ENCODE results near the gene TENM3. TPM values are rescaled to one million over a fixed set of nuclear protein-coding genes. Genes with fewer than 3 reads are reported as not detected.

Gene TENM3
- total RNA-seq, 3 donors from 2014 or later: 0.58 to 19.2 (median 0.70) TPM

DNA sequence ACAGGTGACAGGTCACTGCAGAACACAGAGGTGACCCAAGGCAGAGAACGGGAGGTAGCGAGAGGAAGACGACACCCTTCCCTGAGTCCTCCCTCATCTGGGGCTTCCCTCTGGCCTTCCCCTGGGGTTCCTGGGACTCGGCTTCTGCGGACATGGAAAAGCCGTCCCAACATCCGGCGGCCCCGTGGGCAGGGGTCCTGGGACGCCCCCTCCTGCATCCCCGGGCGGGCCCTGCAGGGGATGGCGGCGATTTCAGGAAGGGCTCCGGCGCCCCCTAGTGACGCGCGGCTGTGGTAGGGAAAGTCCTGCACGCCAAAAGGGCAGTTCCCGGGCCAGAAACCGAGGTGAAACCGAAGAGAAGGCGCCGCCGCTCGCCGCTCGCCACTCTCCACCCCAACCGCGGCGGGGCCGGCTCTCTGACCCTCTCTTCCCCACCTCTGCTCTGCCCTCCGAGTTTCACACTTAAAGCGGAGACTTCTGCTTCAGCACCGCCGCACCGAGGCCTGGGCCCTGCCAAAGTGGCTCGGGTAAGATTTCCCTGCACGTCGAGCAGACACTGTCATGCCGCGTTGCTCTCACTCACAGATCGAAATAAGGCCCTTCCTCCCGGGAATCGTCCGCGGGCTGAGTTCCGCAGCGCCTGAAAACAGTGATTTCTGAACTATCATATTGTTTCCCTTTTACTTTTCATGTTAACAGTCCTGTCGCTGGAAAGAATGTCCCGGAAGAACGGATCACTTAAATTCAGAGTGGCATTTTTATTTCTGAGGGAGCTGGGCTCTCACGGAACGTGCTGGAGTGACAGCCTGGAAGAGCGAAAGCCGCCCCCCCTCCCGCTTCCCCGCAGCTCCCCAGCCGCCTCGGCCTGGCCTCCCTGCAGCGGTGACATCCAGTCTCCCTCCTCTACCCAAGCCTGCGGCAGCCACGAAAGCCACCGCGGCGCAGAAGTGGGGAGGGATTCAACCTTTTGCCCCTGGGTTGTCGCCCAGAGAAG lies 563.4 kb downstream of the TENM3 start:
- Histone ChIP-seq H3K4me1 (ENCODE audit: low read depth) (no peaks in the 10 kb centered on the region), H3K9me3 (no peaks in the 10 kb centered on the region), H3K36me3 (ENCODE audit: low read depth) (no peaks in the 10 kb centered on the region), H3K4me3 (no peak overlapping the region)
- intact Hi-C loops (cut with DNase I, micrococcal nuclease): loop anchor here (5.0 to 10.0 kb wide), 2 partner anchors 329 to 332 kb away; no protein-coding TSS in a partner anchor
- TF ChIP-seq, protein P1, sequence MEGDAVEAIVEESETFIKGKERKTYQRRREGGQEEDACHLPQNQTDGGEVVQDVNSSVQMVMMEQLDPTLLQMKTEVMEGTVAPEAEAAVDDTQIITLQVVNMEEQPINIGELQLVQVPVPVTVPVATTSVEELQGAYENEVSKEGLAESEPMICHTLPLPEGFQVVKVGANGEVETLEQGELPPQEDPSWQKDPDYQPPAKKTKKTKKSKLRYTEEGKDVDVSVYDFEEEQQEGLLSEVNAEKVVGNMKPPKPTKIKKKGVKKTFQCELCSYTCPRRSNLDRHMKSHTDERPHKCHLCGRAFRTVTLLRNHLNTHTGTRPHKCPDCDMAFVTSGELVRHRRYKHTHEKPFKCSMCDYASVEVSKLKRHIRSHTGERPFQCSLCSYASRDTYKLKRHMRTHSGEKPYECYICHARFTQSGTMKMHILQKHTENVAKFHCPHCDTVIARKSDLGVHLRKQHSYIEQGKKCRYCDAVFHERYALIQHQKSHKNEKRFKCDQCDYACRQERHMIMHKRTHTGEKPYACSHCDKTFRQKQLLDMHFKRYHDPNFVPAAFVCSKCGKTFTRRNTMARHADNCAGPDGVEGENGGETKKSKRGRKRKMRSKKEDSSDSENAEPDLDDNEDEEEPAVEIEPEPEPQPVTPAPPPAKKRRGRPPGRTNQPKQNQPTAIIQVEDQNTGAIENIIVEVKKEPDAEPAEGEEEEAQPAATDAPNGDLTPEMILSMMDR (IDR thresholded peaks at IDR 0.05): peak; percentile 76
- ATAC-seq: peak; percentile 81
- peak in 2 of 3 donors; percentile 76 to 81 for DNase-seq

DNA sequence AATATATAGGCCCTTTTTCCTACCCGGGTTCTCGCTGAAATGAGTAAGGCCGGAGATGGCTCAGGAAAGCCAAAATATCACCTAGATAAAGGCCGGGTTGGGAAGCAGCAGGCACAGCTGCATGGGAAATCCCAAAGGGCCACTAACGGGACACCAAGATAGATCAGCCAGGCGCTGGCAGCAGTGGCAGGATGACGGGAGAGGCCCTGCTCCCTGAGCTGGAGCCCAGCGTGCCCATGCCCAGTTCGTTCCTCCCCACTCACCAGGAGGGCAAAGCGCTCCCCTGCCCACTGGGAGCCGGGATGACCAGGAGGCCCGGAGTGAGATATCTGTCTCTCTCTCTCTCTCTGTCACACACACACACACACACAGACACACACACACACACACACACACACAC lies 564.1 kb downstream of the TENM3 start:
- intact Hi-C loops (cut with DNase I, micrococcal nuclease): loop anchor here (5.0 to 10.0 kb wide), 2 partner anchors 330 to 333 kb away; no protein-coding TSS in a partner anchor
- H3K9me3 ChIP-seq: no peaks in the 10 kb centered on the region
- no peaks in the 10 kb centered on the region for H3K36me3 ChIP-seq (ENCODE audit: low read depth)
- H3K4me3 ChIP-seq: no peak overlapping the region
- TF ChIP-seq, protein P1 (IDR thresholded peaks at IDR 0.05): no peak
- H3K4me1 ChIP-seq (ENCODE audit: low read depth): no peaks in the 10 kb centered on the region
- ATAC-seq (no peak), DNase-seq (no peak)

DNA sequence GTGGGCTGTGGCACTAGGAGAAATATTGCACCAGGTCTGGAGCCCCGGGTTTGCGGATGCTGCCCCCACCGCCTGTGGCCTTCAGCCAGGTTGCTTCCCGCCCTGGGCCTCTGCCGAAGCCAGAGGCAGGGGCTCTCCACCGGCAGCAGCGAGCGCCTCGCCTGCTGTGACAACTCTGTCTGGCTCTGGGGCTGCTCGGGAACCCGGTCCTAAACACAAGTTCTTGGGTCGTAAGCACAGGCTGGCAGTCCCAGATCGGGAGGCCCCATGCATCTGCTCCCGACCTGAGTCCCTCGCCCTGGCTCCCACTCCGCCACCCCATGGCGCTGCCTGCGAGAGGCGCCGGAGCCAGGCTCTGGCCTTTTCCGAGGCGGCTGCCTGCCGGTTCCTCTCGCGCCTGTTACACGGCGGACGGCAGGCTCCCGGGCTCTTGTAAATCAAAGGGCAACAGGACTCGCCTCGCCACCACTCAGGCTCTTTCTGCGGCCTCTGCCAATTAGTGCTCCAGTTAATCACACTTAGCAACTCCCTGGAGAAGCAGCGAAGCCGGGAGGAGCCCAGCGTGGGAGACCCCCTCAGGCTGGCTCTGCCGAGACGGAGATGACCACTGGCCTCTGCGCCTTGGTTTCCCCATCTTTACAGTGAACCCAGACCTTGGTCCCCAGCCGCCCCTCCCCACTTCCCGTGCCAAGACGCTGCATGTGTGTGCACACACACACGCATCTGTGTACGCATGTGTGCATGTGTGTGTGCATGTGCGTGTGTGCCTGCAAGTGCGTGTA lies 564.8 kb downstream of the TENM3 start:
- intact Hi-C loops (cut with DNase I, micrococcal nuclease): loop anchor here (5.0 to 10.0 kb wide), 2 partner anchors 331 to 333 kb away; no protein-coding TSS in a partner anchor
- no peak for ATAC-seq

DNA sequence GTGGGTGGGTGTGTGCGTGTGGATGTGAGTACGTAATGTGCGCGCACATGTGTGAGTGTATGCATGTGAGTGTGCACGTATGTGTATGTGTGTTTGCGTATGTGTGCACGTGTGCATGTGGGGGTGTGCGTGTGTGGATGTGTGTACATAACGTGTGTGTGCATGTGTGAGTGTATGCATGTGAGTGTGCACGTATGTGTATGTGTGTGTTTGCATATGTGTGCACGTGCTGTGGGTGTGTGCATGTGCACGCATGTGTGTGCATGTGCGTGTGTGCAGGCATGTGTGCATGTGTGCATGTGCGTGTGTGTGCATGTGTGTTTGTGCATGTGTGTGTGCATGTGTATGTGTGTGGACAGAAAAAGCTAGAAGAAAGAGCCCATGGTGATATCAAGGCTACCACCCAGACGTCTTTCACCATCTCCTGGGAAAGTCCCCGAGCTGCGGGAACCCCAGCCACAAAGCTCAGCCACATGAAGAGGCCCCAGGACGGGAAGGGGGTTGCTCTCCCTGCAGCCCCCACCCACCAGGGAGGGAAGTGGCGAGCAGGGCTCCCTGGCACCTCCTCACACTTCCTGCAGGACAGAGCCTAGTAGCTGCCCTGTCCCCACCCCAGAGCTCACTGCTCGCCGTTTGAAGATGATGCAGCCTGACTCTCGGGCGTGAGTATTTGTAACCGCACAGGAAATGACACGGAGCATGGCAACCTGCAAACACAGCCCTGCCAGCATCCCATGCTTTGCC lies 565.6 kb downstream of the TENM3 start:
- ATAC-seq (no peak), DNase-seq (no peak)
- intact Hi-C loops (cut with DNase I, micrococcal nuclease): loop anchor here (5.0 to 10.0 kb wide), 2 partner anchors 332 to 334 kb away; no protein-coding TSS in a partner anchor
- Histone ChIP-seq H3K4me1 (ENCODE audit: low read depth) (no peaks in the 10 kb centered on the region), H3K36me3 (ENCODE audit: low read depth) (no peaks in the 10 kb centered on the region), H3K4me3 (no peak overlapping the region), H3K9me3 (no peaks in the 10 kb centered on the region)
- TF ChIP-seq, protein P1 (IDR thresholded peaks at IDR 0.05): no peak

More for the DNA sequence above, 564.8 kb downstream of the TENM3 start:
- no peaks in the 10 kb centered on the region for H3K36me3 ChIP-seq (ENCODE audit: low read depth)
- no peaks in the 10 kb centered on the region for H3K9me3 ChIP-seq
- no peak overlapping the region for H3K4me3 ChIP-seq
- TF ChIP-seq, protein P1 (IDR thresholded peaks at IDR 0.05): no peak
- no peak for DNase-seq
- H3K4me1 ChIP-seq (ENCODE audit: low read depth): no peaks in the 10 kb centered on the region

All from mucosa of descending colon (tissue), 3 donors.